Liver (tissue), 2 donors: ENCODE results near the gene VAMP4.
"Not testable (repeated sequence)": the region's sequence is repeated elsewhere in the genome, so short reads cannot be mapped to it uniquely, and the experiment has no call there.

Source experiments
- YY1 ChIP-seq: IDR thresholded peaks from 2 replicates; pipeline ENCODE4 v1.6.1; 2016; ENCODE audit warnings: antibody characterized with exemption, mild to moderate bottlenecking
- TF ChIP-seq, protein P1 (sequence below): fragments of 150-350 bp; IDR thresholded peaks from 2 replicates; pipeline ENCODE4 v1.5.1; 2017; ENCODE audit warnings: improper control_type of control experiment, low read depth, low read length; ENCODE audit not compliant: missing input control
- donor health status: healthy.

DNA sequence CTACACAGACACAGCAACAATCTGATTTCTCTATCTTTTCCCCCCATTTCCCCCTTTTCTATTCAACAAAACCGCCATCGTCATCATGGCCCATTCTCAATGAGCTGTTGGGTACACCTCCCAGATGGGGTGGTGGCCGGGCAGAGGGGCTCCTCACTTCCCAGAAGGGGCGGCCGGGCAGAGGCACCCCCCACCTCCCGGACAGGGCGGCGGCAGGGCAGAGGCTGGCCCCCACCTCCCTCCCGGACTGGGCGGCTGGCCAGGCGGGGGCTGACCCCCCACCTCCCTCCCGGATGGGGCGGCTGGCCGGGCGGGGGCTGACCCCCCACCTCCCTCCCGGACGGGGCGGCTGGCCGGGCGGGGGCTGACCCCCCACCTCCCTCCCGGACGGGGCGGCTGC is 48.3 kb downstream of the VAMP4 start:
- TF ChIP-seq, protein P1, sequence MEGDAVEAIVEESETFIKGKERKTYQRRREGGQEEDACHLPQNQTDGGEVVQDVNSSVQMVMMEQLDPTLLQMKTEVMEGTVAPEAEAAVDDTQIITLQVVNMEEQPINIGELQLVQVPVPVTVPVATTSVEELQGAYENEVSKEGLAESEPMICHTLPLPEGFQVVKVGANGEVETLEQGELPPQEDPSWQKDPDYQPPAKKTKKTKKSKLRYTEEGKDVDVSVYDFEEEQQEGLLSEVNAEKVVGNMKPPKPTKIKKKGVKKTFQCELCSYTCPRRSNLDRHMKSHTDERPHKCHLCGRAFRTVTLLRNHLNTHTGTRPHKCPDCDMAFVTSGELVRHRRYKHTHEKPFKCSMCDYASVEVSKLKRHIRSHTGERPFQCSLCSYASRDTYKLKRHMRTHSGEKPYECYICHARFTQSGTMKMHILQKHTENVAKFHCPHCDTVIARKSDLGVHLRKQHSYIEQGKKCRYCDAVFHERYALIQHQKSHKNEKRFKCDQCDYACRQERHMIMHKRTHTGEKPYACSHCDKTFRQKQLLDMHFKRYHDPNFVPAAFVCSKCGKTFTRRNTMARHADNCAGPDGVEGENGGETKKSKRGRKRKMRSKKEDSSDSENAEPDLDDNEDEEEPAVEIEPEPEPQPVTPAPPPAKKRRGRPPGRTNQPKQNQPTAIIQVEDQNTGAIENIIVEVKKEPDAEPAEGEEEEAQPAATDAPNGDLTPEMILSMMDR, result not testable (repeated sequence)
- TF ChIP-seq YY1, result not testable (repeated sequence)
